Panc1 (cell line): ENCODE results near the gene KDM2B. TPM values are rescaled to one million over a fixed set of nuclear protein-coding genes. Genes with fewer than 3 reads are reported as not detected.

Experiments
- ATAC-seq: fragments of 200-7000 bp; cut with Tn5 transposase; 2 replicates; pipeline ENCODE4 v1.9.1; 2020; ENCODE audit warnings: mild to moderate bottlenecking, moderate library complexity
- BruUV-seq: library from RNA; stranded (reverse); fragments of 400-500 nt; replicated peaks from 2 replicates; lab custom pipeline; 2021; lab: Mats Ljungman, UMichigan
- CTCF ChIA-PET: fragments of 300-600 bp; sonication (Branson Sonifier 250); formaldehyde crosslinking; loops from one replicate; lab custom pipeline; 2022; ENCODE audit warnings: antibody characterized with exemption; lab: Charles Lee
- POLR2A ChIA-PET: fragments of 300-600 bp; sonication (Branson Sonifier 250); formaldehyde crosslinking; loops from one replicate; lab custom pipeline; 2022; ENCODE audit warnings: antibody characterized with exemption; lab: Charles Lee
- DNase-seq: peaks from one replicate; pipeline ENCODE4 v3.0.0-alpha.2; 2010; ENCODE audit warnings: low read depth, low spot score
- H3K27ac ChIP-seq: 2 replicates; pipeline ENCODE4 v1.5.1; 2011; ENCODE audit warnings: mild to moderate bottlenecking, low read length, inconsistent platforms
- H3K27me3 ChIP-seq: fragments of 200-500 bp; sonication (Bioruptor generic); 2 replicates; pipeline ENCODE4 v1.6.0; 2014; ENCODE audit warnings: low read length, inconsistent platforms; ENCODE audit not compliant: control insufficient read depth, insufficient read depth
- H3K36me3 ChIP-seq: fragments of 200-500 bp; sonication (Bioruptor generic); 2 replicates; pipeline ENCODE4 v1.5.1; 2014; ENCODE audit warnings: inconsistent platforms, mild to moderate bottlenecking, low read length, moderate library complexity; ENCODE audit not compliant: control insufficient read depth, insufficient read depth
- H3K4me1 ChIP-seq: 2 replicates; pipeline ENCODE4 v1.5.1; 2011; ENCODE audit warnings: inconsistent platforms, mild to moderate bottlenecking, low read length, moderate library complexity; ENCODE audit not compliant: control insufficient read depth, insufficient read depth
- H3K4me3 ChIP-seq, 2 experiments: 2 replicates each; pipeline ENCODE4 v1.5.1; 2011 to 2012; ENCODE audit warnings: low read depth in 2 of 2, low read length in 2 of 2, mild to moderate bottlenecking in 2 of 2, inconsistent platforms in 1 of 2, moderate library complexity in 1 of 2
- H3K9me3 ChIP-seq: fragments of 200-500 bp; sonication (Bioruptor generic); 2 replicates; pipeline ENCODE4 v1.5.1; 2014; ENCODE audit warnings: low read depth, mild to moderate bottlenecking, inconsistent platforms, low read length, moderate library complexity; ENCODE audit not compliant: control insufficient read depth, insufficient read depth
- CTCF ChIP-seq: fragments of 450-650 bp; IDR thresholded peaks from 2 replicates; pipeline ENCODE4 v1.5.1; 2017; ENCODE audit warnings: mild to moderate bottlenecking
- POLR2AphosphoS5 ChIP-seq: IDR thresholded peaks from 2 replicates; pipeline ENCODE4 v1.6.1; 2012; ENCODE audit warnings: mild to moderate bottlenecking, low read depth, low read length, moderate library complexity
- REST ChIP-seq, 2 experiments: IDR thresholded peaks; 2 replicates each; pipeline ENCODE4 v1.6.1; 2011 to 2012; ENCODE audit warnings: low read depth in 2 of 2, control low read depth in 1 of 2, low read length in 1 of 2, mild to moderate bottlenecking in 1 of 2, moderate library complexity in 1 of 2; ENCODE audit not compliant: insufficient read depth in 1 of 2
- SIN3A ChIP-seq: IDR thresholded peaks from 2 replicates; pipeline ENCODE4 v1.6.1; 2012; ENCODE audit warnings: low read depth, mild to moderate bottlenecking, low read length, moderate library complexity, borderline replicate concordance; ENCODE audit not compliant: insufficient read depth
- TCF7L2 ChIP-seq: IDR thresholded peaks from 2 replicates; pipeline ENCODE4 v1.6.1; 2011; ENCODE audit warnings: mild to moderate bottlenecking, low read depth, low read length, inconsistent platforms
- in situ Hi-C: cut with HindIII; loops from 2 replicates; pipeline ENCODE4 v1.10.0; 2016; ENCODE audit warnings: low sequenced_read_pairs, low pct_unique_long_range_greater_than_20kb
- intact Hi-C: fragments of 100-400 bp; cut with micrococcal nuclease; formaldehyde crosslinking; loops from one replicate; pipeline ENCODE4 v1.10.0; 2022; ENCODE audit not compliant: unreplicated experiment
- total RNA-seq: library from RNA; stranded (reverse); gene quantifications from one replicate; pipeline ENCODE4 v1.2.1, GENCODE V29; 2021; ENCODE audit not compliant: unreplicated experiment

Gene KDM2B
- total RNA-seq, 1 experiment from 2014 or later = 27.5 TPM

DNA sequence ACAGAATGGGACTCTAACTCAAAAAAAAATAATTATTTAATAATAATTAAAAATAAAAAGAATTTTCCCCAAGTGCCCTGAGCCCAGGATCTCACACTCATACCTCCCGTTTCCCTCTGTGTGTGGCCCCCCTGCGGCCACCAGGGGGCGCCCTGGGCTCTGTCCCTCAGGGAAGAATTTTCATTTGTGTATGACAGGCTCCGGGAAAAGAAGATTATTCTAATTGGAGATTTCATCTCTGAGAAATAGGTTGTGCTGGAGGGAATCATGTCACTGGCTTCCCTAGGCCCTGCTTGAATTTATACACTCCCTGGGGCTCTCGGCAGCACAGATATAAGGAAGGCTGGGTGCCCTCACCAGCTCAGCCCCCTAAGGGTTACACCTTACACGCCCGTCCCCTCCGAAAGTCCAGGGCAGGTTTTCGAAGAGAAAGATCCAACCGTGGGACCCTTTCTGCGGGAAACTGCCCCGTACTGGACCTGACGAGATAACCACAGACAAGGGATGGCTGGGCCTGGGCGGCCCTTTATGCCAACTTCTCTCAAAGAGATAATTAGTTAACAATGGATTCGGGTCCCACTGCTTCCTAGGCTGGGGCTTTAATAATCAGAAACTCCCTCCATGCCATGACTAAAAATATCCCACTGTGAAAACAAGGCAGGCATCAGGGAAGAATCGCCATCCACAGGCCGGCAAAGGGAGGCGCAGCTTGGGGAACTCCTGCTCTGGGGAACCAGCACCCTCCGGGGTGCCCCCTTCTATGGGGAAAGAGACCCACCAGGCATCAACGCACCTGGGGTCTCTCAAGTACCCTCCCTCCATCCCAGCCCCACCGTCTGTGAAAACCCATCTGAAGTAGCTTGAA, 80.7 kb downstream of the KDM2B start:
- intact Hi-C loops = loop anchor here (2.0 to 10.0 kb wide), 3 partner anchors 39 to 185 kb away; no protein-coding TSS in a partner anchor
- peak; percentile 96 for TF ChIP-seq CTCF
- TF ChIP-seq REST (IDR thresholded peaks at IDR 0.05; ENCODE audit: insufficient read depth in 1 of 2, low read depth in 2 of 2, low read length in 1 of 2) = no peak
- no peak for TF ChIP-seq SIN3A
- TF ChIP-seq TCF7L2 = no peak
- TF ChIP-seq POLR2AphosphoS5 = no peak
- DNase-seq (no peak), ATAC-seq (peak; percentile 95)
- no peaks in the 10 kb centered on the region for H3K27me3 ChIP-seq
- BruUV-seq = no TSS peak
- no peaks in the 10 kb centered on the region for H3K4me1 ChIP-seq
- in situ Hi-C loops = no loop called here
- no peaks in the 10 kb centered on the region for H3K9me3 ChIP-seq
- no peak overlapping the region for H3K27ac ChIP-seq
- H3K36me3 ChIP-seq = no peaks in the 10 kb centered on the region
- ChIA-PET CTCF (interaction anchor here (0.6 kb wide), 1 partner anchor 11 kb away, joined by 9 read pairs; no protein-coding TSS in a partner anchor), POLR2A (interaction anchor here (0.6 kb wide), 1 partner anchor 1274 kb away, joined by 4 read pairs; no protein-coding TSS in a partner anchor)
- H3K4me3 ChIP-seq = no peak overlapping the region

GRCh38 chr12:121495746-121496145, 85.1 kb downstream of the KDM2B start:
- intact Hi-C loops (loop anchor here (10.0 kb wide), 1 partner anchor 189 kb away; no protein-coding TSS in a partner anchor), in situ Hi-C loops (no loop called here)
- DNase-seq (no peak), ATAC-seq (no peak)
- ChIA-PET CTCF (no interaction called here), POLR2A (no interaction called here)
- Histone ChIP-seq H3K4me3 (no peak overlapping the region), H3K27ac (no peak overlapping the region), H3K27me3 (no peaks in the 10 kb centered on the region), H3K9me3 (no peaks in the 10 kb centered on the region), H3K36me3 (no peaks in the 10 kb centered on the region), H3K4me1 (no peaks in the 10 kb centered on the region)
- TF ChIP-seq SIN3A (no peak), POLR2AphosphoS5 (no peak), REST (IDR thresholded peaks at IDR 0.05; ENCODE audit: insufficient read depth in 1 of 2, low read depth in 2 of 2, low read length in 1 of 2) (no peak), CTCF (no peak)
- no TSS peak for BruUV-seq
